HG02870 (cell line): ENCODE results near the gene IL2RA.
A peak's percentile ranks its signal among the peaks of the same experiment; 100 is the strongest.
"Not testable (repeated sequence)": the region's sequence is repeated elsewhere in the genome, so short reads cannot be mapped to it uniquely, and the experiment has no call there.

ENCODE experiments used
- ATAC-seq: cut with Tn5 transposase; IDR thresholded peaks from one replicate; pipeline ENCODE4 v1.9.1; 2021; ENCODE audit warnings: mild to moderate bottlenecking, moderate library complexity; ENCODE audit not compliant: unreplicated experiment

The IL2RA gene

DNA sequence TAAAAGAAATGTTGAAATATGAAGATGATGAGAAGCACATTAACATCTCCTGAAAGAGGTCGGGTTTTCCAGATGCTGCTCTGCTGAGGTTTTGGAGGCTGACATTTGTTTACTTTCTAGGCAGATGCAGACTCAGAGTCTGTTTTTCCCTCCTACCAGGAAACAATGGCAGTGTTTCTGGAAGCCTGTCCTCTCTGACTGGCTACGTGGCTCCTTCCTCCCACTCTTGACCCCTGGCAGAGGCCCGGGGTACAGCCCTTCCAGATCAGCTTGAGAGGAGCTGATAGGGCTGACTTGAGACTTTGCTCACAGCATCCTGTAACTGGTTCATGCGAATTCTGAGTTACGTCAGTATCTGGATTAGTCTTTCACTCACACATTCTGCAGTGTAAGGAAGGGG lies 43.7 kb downstream of the IL2RA start:
- ATAC-seq, result no peak

DNA sequence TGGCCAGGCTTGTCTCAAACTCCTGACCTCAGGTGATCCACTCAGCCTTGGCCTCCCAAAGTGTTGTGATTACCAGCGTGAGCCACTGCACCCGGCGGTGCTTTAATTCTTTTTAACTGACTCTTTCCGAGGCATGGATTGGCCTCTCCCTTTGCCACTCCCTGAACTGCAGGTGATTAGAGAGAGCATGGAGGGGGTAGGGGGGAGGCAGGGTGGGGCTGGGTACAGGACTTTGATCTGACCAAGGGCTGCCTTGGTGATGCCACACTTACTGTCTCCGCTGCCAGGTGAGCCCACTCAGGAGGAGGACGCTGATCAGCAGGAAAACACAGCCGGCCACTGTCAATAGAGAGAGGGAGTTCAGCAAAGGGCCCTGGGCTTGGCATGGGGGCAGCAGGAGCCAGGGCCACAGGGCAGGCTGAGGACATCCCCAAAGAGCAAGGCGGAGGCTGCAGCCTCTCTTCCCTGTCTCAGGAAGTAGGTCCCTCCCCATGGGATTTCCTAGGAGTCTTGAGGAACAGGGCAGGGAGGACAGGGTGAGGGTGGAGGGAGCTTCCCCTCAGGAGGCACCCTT lies 44.3 kb downstream of the IL2RA start:
- no peak for ATAC-seq

DNA sequence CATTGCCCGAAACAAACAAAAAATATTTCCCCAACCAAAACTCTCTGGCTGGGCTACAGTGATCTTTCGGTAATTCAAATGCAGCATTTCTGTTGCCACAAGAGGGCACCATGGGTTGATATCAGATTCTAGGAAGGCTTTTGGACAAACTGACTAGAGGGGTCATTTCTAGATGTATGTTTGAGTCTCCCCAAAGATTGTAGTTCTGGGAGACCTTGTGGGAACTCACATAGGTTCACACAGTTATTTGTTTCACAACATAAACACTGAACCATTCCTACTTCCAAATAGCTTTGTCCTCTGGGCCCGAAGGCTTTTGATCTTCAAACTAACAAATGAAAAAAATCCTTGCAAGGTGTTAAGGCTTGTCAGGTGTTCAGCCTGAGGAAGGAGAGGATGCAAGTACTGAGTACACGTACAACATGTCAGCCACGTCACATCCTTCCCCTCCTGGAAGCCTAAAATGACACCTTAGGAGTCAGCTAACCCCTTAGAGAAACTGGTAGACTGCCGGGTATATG lies 47.9 kb downstream of the IL2RA start:
- no peak for ATAC-seq

DNA sequence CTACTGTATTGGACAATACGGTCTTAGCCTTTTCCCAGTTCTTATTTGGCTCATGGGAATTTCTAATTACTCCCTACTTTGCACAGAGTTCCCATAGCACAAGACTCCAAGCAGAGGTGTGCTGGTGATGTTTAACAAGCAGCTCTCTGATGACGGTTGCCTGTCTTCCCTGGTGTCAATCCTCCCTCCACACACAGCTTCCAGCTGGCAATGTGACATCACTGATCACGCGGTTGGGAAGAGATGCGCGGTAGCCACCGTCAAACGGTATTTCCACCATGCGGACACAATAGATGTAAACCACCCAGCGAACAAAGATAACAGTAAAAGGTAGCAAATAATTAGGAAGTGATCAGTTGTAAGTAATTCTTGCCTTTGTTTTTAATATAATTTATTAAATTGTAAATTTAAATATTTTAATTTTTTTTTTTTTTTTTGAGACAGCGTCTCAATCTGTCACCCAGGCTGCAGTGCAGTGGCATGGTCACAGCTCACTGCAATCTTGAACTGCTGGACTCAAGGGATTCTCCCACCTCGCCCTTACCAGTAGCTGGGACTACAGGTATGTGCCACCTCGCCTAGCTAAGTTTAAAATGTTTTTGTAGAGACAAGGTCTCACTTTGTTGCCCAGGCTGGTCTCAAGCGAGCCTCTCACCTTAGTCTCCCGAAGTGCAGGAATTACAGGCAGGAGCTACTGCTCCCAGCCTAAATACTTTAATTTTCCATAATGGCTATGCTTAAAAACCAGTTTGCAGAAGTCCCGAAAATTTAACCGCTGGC lies 48.6 kb downstream of the IL2RA start:
- no peak for ATAC-seq

DNA sequence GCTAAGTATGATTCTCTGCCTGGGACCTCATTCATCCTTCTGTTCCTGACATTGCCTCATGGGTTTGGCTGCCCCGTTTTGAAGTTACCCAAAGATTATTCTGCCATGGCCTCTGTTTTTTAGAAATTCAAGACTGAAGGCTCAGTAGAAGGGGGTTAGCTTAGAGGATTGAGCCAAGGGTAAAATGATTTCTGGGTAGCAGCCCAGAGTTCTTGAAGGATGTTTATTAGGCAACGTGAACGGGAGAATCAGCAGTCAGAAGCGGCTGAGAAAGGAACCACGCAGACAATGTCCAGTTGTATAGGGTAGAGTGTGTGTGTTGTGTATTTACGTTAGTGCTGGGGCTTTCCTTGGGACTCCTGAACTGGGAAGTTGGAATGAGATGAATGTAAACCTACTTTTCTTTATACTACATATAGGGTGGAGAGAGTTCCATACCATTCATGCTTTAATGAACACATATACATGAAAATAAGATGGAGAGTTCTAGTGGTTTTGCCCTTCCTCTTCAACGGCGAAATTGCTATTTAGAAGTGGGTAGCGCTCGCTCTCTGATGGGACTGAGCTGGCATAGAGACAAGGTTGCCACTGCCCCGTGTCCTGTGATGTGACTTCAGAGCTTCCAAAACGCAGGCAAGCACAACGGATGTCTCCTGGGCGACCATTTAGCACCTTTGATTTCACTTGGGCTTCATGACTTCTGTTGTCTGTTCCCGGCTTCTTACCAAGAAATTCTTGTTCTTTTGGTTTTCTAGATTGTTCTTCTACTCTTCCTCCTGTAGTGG lies 49.9 kb downstream of the IL2RA start:
- ATAC-seq, result no peak

DNA sequence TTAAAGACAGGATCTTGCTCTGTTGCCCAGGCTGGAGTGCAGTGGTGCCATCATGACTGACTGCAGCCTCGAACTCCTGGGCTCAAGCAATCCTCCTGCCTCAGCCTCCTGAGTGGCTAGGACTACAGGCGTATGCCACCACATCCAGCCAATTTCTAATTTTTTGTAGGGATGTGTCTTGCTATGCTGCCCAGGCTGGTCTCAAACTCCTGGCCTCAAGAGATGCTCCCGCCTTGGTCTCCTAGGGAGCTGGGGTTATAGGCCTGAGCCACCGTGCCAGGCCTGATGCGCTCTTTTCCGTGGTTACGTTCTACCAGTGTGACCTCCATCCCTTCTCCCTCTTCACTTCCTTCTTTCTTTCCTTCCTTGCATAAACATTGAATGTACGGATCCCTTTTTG lies 50.6 kb downstream of the IL2RA start:
- ATAC-seq, result no peak

DNA sequence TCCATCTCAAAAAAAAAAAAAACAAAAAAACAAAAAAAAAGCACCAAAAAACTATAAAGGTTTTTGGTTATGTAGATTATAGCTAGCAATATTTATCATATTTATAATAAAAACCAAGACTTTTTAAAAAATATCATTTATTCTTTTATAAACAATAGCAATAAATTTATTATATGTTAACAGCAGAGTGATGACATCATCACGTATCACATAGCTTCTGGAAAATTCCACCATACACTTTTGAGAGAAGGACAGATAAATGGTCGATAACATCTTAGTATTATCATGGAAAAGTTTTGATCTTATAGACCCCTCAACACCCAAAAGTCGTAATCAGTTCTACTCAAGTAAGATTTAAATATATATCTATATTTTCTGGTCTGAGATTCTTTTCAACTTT lies 51.6 kb downstream of the IL2RA start:
- no peak for ATAC-seq

DNA sequence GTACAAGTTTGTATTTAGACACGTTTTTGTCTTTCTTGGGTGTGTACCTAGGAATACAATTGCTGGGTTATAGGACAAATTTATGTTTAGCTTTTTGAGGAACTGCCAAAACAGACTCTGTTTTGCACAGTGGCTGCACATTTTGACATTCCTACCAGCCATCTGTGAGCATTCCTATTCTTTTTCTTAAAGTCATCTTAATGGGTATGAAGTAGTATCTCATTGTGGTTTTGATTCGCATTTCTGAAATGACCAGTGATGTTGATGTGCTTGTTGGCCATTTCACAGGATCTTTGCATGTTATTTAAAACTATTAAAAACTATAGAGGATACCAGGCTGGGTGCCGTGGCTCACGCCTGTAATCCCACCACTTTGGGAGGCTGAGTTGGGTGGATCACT lies 52.2 kb downstream of the IL2RA start:
- no peak for ATAC-seq

DNA sequence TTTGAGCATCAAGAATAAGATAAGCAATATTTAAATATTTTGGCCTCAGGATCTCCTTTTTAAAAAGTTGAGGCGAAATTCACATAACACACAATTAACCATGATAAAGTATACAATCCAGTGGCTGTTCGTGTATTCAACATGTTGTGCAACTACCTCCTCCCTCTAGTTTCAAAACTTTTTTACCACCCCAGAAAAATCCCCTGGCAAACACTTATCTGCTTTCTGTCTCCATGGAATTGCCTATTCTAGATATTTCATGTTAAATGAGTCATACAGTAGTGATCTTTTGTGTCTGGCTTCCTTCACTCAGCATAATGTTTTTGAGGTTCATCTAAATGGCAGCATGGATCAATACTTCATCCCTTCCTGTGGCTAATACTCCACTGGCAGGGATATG lies 53.0 kb downstream of the IL2RA start:
- no peak for ATAC-seq

DNA sequence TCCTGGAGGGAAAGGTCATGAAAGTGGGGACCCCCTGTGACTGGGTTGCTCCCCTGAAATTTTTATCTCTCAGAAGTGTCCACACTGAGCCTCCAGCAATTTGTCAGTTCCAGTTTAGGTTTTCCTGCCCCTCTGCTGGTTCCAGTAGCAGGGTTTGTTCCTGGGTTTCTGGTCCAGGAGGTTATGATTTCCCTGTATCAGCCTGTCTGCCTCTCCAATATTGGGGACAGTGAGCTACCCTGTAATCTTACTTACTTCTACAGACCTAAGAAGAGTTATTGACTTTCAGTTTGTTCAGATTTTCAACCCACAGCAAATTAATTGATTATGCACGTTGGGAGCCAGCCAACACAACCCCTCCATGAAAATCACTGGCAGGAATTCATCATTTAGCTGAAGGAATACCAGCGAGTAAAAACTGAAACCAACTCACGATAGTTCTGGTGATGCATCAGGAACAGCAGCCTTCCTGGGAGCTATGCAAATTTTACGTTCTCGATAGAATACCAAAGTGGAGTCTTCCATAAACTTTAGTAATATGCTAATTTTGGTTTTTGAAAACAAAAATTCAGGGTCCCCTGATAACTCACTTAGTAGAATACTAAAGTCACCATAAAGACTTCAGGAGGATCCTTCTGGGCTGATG lies 53.5 kb downstream of the IL2RA start:
- no peak for ATAC-seq

DNA sequence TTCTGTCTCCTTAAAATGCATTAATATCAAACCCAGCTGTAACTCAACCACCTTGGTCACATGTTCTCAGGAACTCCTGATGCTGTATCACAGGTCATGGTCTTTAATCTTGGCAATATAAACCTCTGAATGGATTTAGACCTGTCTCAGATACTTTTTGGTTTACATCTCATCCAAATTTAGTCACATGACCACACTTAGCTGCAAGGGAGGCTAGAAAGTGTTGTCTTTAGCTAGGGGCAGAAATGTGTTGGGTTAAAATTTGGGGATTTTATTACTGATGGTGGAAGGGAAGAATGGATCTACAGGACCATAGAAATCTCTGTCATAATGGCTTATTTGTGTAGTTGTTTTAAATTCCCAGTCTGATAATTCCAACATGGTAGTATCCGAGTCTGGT lies 55.2 kb downstream of the IL2RA start:
- no peak for ATAC-seq

DNA sequence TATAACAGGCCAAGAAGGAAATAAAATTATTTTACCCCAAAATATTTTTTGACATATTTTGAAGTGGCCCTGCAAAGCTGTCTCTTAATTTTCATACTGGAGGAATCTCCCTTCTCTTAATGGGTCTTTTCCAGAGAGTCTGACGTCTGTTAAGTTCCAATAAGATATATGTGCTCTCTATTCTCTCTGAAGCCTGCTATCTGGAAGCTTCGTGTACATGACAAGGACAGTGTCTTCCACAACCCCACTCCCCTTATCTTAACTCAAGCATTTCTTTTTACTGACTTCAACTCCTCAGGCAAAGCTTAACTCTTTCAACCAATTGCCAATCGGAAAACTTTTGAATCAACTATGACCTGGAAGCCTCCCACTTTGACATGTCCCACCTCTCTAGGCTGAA lies 55.6 kb downstream of the IL2RA start:
- no peak for ATAC-seq

DNA sequence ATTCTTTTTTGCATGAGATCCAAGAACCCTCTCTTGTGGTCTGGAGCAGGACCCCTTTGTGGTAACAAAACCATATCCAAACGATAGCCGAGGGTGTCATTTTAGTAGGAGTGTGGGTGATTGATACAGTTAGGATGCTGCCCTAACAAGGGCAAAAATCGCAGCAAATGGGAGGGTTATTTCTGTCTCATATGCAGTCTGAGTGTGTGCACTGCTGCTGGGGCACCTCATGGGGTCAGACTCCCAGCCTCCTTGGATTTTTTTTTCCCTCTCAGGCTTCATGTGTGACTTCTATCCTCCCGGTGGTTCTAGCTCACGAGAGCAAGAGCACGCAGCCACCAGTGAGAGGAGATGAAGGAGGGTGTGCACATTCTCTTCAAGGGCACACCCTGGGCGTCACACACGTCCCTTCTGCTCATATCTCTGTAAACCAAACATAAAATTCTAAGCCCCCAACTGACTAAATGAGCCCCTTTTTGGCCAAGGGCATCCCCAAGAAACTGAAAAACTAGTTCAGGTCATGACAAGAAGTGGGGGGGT lies 56.2 kb downstream of the IL2RA start:
- no peak for ATAC-seq

DNA sequence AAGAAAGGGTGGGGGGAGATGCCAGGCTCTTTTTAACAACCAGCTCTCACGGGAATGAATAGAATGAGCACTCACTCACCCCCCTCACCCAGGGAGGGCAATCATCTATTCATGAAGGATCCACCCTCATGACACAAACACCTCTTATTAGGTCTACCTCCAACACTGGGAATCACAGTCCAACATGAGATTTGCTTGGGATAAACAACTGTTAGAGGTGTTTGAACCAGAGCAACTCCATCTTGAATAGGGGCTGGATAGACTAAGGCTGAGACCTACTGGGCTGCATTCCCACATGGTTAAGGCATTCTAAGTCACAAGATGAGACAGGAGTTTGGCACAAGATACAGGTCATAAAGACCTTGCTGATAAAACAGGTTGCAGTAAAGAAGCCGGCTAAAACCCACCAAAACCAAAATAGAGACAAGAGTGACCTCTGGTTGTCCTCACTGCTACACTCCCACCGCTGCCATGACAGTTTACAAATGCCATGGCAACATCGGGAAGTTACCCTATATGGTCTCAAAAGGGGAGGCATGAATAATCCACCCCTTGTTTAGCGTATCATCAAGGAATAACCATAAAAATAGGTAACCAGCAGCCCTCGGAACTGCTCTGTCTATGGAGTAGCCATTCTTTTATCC lies 56.9 kb downstream of the IL2RA start:
- ATAC-seq, result not testable (repeated sequence)

DNA sequence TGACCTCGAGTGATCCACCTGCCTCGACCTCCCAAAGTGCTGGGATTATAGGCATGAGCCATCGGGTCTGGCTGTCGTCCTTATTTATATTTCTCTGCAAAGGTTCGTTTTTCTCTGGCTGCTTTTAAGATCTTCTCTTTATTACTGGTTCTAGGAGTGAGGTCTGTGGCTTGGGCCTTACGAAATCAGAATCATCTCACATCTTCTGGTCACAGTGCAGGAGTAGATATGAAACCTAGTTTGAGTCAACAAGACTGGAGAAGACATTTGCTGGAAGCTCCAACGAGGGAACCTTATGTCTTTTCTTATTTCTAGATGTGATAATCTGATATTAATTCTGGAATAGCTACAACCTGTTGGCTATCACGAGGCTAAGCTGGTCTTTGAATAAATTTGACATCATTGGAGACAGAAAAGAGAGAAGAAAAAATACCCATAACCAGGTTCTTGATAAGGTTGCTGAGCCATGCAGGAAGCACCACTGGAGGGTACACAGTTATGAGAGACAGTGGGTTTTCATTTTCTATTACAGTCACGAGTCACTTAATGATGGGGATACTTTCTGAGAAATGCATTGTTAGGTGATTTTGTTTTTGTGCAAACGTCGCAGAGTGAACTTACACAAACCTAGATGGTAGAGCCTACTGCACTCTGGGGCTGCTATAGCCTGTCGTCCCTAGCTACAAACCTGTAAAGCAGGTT lies 59.2 kb downstream of the IL2RA start:
- peak; percentile 86 for ATAC-seq

DNA sequence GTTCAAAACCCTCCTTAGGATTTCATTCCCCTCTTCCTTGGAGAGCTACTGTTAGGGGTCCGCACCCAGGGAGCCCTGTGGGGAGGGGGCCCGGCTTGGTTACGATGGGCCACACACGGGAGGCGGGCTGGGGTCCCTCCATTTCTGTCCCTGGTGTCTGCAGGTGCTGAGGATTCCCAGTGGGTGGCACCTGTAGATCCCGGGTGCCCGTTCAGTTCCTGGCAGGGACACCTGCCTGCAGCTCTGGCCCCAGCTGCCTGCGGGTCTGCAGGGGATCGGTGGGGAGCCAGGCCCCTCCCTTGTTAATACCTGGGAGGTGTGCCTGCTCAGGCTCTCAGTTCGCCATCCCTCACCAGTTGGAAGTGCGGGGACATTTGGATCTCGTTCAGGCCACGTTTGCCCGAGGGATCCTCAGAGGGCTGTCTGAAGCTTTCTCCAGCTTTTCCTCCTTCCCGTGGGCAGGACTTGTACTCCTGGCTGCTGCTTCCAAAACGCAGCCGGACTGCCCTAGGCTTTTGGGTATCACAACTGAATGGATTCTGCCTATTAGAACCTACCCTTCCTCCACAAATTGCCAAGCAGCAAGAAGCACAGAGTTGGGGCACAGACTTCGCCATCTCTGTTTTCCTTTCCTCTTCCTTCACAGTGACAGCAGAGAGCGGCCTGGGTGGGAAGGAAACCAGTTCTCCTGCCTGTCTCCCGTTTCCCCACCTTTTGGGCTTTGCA lies 62.6 kb downstream of the IL2RA start:
- ATAC-seq, result no peak

DNA sequence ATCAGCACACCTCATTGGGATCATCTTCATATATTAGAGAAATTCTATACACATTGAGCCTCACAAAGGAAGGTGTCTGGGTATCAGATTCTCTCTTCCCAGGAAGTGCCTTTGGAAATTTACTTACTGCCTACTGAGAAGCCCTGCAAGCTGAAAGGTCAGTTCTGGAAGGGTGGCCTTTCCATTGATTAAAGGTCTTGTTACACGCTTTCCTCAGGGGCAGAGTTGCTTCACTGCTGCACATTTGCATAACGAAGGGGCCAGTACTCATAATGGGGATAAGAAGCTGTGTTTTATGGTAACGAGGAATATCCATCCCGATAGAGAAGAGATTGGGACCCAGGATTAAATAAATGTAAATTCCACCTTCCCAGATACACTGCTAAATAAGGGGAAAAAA lies 65.5 kb downstream of the IL2RA start:
- ATAC-seq, result no peak

DNA sequence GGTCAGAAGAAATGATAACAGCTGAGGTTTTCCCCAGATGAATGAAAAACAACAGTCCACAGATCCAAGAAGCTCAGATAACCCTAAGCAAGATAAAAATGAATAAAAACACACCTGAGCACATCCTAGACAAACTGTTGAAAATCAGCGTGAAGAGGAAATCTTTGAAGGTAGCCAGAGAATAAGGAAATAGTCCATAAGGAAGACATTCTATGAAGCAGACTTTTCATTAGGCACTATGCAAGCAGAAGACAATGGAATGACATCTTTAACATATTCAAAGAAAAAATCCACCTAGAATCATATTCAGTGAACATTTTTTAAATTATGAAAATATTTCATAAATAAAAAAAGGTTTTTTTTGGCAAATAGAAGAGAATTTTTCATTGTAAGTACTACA lies 69.8 kb downstream of the IL2RA start:
- no peak for ATAC-seq

DNA sequence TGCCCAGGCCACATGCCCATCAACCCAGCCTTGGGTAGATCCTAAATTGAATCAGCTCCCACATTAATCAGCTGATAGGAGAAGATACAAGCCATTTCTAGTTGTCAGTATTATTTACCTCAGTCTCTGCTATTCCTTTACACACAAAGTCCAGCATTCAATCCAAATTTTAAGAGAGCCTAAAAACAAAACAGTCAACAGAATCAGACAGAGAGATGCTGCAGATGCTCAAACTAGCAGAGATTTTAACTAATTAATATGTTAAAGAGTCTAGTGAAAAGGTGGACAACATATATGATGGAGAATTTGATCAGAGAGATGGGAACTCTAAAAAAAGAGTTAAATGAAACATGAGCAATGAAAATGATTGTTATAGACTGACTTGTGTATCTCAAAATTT lies 70.5 kb downstream of the IL2RA start:
- ATAC-seq, result no peak
